ENCODE measurements around the gene FUT6. TPM values are rescaled to one million over a fixed set of nuclear protein-coding genes. Genes with fewer than 3 reads are reported as not detected.
"Not testable (repeated sequence)": the region's sequence is repeated elsewhere in the genome, so short reads cannot be mapped to it uniquely, and the experiment has no call there.

FUT6 gene
- polyA plus RNA-seq, 3 donors, result 6.2 to 10.6 (median 8.9) TPM

- DNase-seq (ENCODE audit: low read depth in 3 of 3, low spot score in 2 of 3), result no peak
Observed at GRCh38 chr19:5863030-5863665, 23.6 kb upstream of the FUT6 start.

GRCh38 chr19:5857203-5858081, 17.9 kb upstream of the FUT6 start:
- no peak for DNase-seq (ENCODE audit: low read depth in 3 of 3, low spot score in 2 of 3)

GRCh38 chr19:5855151-5855550, 15.6 kb upstream of the FUT6 start:
- DNase-seq (ENCODE audit: low read depth in 3 of 3, low spot score in 2 of 3), result not testable (repeated sequence)

- not testable (repeated sequence) for DNase-seq (ENCODE audit: low read depth in 3 of 3, low spot score in 2 of 3)
Observed at GRCh38 chr19:5854121-5854520, 14.6 kb upstream of the FUT6 start.

- no peak for DNase-seq (ENCODE audit: low read depth in 3 of 3, low spot score in 2 of 3)
Observed at GRCh38 chr19:5851302-5851701, 11.8 kb upstream of the FUT6 start, which contains the start of gene FUT3. TSS of gene FUT3 (minus strand) at chr19:5851449.

GRCh38 chr19:5850743-5851293, 11.3 kb upstream of the FUT6 start:
- DNase-seq (ENCODE audit: low read depth in 3 of 3, low spot score in 2 of 3), result no peak

GRCh38 chr19:5850189-5850588, 10.7 kb upstream of the FUT6 start:
- DNase-seq (ENCODE audit: low read depth in 3 of 3, low spot score in 2 of 3), result no peak

- DNase-seq (ENCODE audit: low read depth in 3 of 3, low spot score in 2 of 3), result not testable (repeated sequence)
Observed at GRCh38 chr19:5848621-5849020, 9.1 kb upstream of the FUT6 start.

- DNase-seq (ENCODE audit: low read depth in 3 of 3, low spot score in 2 of 3), result not testable (repeated sequence)
Observed at GRCh38 chr19:5847846-5848245, 8.3 kb upstream of the FUT6 start.

- no peak for DNase-seq (ENCODE audit: low read depth in 3 of 3, low spot score in 2 of 3)
Observed at GRCh38 chr19:5844456-5845433, 5.2 kb upstream of the FUT6 start.

- DNase-seq (ENCODE audit: low read depth in 3 of 3, low spot score in 2 of 3), result no peak
Observed at GRCh38 chr19:5843295-5843927, 3.9 kb upstream of the FUT6 start.

GRCh38 chr19:5841735-5842111, 2.2 kb upstream of the FUT6 start:
- not testable (repeated sequence) for DNase-seq (ENCODE audit: low read depth in 3 of 3, low spot score in 2 of 3)

- DNase-seq (ENCODE audit: low read depth in 3 of 3, low spot score in 2 of 3), result no peak
Observed at GRCh38 chr19:5838353-5839064, 993 bp downstream of the FUT6 start.

- no peak for DNase-seq (ENCODE audit: low read depth in 3 of 3, low spot score in 2 of 3)
Observed at GRCh38 chr19:5837761-5838352, 1.6 kb downstream of the FUT6 start.

GRCh38 chr19:5832527-5833216, 6.8 kb downstream of the FUT6 start:
- DNase-seq (ENCODE audit: low read depth in 3 of 3, low spot score in 2 of 3), result no peak

- DNase-seq (ENCODE audit: low read depth in 3 of 3, low spot score in 2 of 3), result no peak
Observed at GRCh38 chr19:5832061-5832460, 7.4 kb downstream of the FUT6 start.

GRCh38 chr19:5831159-5831558, 8.3 kb downstream of the FUT6 start:
- no peak for DNase-seq (ENCODE audit: low read depth in 3 of 3, low spot score in 2 of 3)

GRCh38 chr19:5829567-5830310, 9.8 kb downstream of the FUT6 start:
- DNase-seq (ENCODE audit: low read depth in 3 of 3, low spot score in 2 of 3), result no peak

All from right renal cortex interstitium (tissue), 3 donors.